ENCODE data around the gene SMYD3. TPM values are rescaled to one million over a fixed set of nuclear protein-coding genes. Genes with fewer than 3 reads are reported as not detected.

The SMYD3 gene
- total RNA-seq, 1 donor from 2014 or later = 0.32 TPM

DNA sequence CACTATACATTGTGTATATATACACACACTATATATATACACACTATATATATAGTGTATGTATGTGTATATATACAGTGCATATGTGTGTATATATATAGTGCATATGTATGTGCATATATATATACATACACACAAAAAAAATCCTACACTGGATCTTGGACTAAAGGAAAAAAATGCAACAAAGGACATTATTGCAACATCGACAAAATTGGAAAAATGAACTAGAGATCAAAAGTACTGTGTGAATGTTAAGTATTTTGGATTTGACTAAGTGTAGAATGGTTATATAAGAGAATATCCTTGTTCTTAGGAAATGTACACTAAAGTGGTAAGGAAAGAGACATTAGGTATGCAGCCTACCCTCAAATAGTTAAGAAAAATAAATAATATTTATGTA is 36.5 kb downstream of the SMYD3 start:
- Histone ChIP-seq H3K4me3 (no peak overlapping the region), H3K27ac (no peak overlapping the region), H3K4me1 (no peaks in the 10 kb centered on the region), H3K36me3 (no peaks in the 10 kb centered on the region), H3K9me3 (no peaks in the 10 kb centered on the region), H3K27me3 (no peaks in the 10 kb centered on the region)
- no peak for DNase-seq (ENCODE audit: low spot score in 2 of 2)
- TF ChIP-seq, protein P1, sequence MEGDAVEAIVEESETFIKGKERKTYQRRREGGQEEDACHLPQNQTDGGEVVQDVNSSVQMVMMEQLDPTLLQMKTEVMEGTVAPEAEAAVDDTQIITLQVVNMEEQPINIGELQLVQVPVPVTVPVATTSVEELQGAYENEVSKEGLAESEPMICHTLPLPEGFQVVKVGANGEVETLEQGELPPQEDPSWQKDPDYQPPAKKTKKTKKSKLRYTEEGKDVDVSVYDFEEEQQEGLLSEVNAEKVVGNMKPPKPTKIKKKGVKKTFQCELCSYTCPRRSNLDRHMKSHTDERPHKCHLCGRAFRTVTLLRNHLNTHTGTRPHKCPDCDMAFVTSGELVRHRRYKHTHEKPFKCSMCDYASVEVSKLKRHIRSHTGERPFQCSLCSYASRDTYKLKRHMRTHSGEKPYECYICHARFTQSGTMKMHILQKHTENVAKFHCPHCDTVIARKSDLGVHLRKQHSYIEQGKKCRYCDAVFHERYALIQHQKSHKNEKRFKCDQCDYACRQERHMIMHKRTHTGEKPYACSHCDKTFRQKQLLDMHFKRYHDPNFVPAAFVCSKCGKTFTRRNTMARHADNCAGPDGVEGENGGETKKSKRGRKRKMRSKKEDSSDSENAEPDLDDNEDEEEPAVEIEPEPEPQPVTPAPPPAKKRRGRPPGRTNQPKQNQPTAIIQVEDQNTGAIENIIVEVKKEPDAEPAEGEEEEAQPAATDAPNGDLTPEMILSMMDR (IDR thresholded peaks at IDR 0.05) = no peak
- intact Hi-C loops (cut with DNase I) = no loop called here

DNA sequence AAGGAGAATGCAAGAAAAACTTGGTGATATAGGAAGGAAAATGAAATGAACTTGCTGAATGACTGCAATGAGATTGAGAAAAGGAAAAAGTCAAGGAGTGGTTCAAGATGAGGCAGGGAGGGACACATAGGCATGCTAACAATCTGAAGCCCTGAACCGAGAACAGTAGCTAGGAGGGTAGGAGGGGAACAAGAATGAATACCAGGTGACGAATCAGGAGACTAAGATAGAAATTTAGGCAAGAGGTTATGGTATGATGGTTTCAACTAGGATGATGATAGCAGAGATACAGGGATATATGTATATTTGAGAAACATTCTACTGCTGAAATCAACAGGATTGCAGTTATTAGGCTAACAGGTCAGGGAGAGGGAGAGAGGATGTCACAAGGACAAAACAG is 44.1 kb downstream of the SMYD3 start:
- Histone ChIP-seq H3K36me3 (no peaks in the 10 kb centered on the region), H3K27me3 (no peaks in the 10 kb centered on the region), H3K4me1 (no peaks in the 10 kb centered on the region), H3K27ac (no peak overlapping the region), H3K9me3 (no peaks in the 10 kb centered on the region), H3K4me3 (no peak overlapping the region)
- intact Hi-C loops (cut with DNase I) = no loop called here
- no peak for DNase-seq (ENCODE audit: low spot score in 2 of 2)
- TF ChIP-seq, protein P1 (IDR thresholded peaks at IDR 0.05) = no peak

DNA sequence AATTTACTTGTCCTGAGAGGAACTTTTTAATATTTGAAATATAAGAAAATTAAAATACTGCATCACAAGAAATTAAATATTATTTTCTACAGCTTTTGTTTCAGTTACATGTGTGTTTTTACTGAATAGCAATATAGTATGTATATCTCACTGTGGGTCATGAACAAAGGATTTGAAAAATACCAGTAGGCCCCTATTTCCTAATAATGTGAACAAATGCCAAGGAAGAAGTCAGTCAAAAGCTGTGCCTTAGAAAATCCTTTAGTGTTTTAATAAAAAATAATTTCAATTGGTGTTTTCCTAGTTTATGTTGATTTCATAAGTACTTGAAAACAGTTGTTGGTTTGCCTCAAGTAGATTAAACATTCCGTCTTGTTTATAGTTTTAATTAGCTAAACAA is 46.7 kb downstream of the SMYD3 start:
- Histone ChIP-seq H3K36me3 (no peaks in the 10 kb centered on the region), H3K27me3 (no peaks in the 10 kb centered on the region), H3K9me3 (no peaks in the 10 kb centered on the region), H3K27ac (no peak overlapping the region), H3K4me3 (no peak overlapping the region), H3K4me1 (no peaks in the 10 kb centered on the region)
- no peak for DNase-seq (ENCODE audit: low spot score in 2 of 2)
- intact Hi-C loops (cut with DNase I) = no loop called here
- TF ChIP-seq, protein P1 (IDR thresholded peaks at IDR 0.05) = no peak

DNA sequence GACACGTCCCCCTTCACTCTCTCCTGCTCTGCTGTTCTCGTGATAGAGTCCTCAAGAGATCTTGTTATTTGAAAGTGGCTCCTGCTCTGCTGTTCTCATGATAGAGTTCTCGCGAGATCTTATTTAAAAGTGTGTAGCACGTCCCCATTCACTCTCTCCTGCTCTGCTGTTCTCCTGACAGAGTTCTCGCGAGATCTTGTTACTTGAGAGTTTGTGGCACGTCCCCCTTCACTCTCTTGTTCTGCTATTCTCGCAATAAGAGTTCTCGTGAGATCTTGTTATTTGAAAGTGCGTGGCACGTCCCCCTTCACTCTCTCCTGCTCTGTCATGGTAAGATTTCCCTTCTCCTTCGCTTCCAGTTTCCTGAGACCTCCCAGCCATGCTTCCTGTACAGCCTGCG is 47.9 kb downstream of the SMYD3 start:
- Histone ChIP-seq H3K27me3 (no peaks in the 10 kb centered on the region), H3K27ac (no peak overlapping the region), H3K4me3 (no peak overlapping the region), H3K4me1 (no peaks in the 10 kb centered on the region), H3K9me3 (no peaks in the 10 kb centered on the region), H3K36me3 (no peaks in the 10 kb centered on the region)
- DNase-seq (ENCODE audit: low spot score in 2 of 2) = no peak
- TF ChIP-seq, protein P1 (IDR thresholded peaks at IDR 0.05) = no peak
- intact Hi-C loops (cut with DNase I) = no loop called here

DNA sequence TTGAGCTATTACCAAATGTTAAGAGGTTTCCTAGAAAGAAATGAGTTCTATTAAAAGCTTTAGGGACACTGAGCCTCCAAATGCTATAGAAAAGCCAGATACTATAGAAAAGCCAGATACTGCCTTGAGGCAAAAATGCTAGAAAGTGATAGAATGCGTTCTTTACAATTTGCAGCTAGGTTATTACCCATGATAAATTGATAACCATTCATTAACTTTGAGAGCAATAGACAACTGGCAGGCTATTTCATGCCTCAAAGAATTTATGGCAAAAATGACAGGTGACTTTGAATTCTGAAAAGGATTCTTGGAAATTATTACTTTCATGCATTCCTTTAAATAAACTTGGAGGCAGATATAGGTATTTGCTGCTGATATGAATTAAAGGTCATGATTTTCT is 51.6 kb downstream of the SMYD3 start:
- Histone ChIP-seq H3K27me3 (no peaks in the 10 kb centered on the region), H3K4me3 (no peak overlapping the region), H3K36me3 (no peaks in the 10 kb centered on the region), H3K9me3 (no peaks in the 10 kb centered on the region), H3K4me1 (no peaks in the 10 kb centered on the region), H3K27ac (no peak overlapping the region)
- TF ChIP-seq, protein P1 (IDR thresholded peaks at IDR 0.05) = no peak
- intact Hi-C loops (cut with DNase I) = no loop called here
- no peak for DNase-seq (ENCODE audit: low spot score in 2 of 2)

DNA sequence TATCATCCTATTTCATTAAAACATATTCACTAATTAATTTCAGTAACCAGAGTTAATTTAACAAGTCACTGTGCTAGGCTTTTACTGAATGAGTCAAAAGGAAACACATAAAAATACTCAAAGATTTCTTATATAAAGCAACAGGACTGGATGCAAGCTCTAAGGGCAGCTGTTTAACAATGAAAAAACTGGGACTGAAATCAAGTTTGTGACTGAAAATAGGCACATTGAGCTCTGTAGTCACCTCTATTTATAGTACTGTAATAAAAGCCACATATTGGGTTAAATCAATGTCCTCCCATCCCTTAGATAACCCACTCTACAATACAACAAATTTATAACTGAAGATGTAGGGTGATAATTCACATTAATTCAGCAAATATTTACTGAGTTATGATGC is 52.4 kb downstream of the SMYD3 start:
- no peaks in the 10 kb centered on the region for H3K4me1 ChIP-seq
- no peak for DNase-seq (ENCODE audit: low spot score in 2 of 2)
- no peaks in the 10 kb centered on the region for H3K36me3 ChIP-seq
- no peak overlapping the region for H3K4me3 ChIP-seq
- intact Hi-C loops (cut with DNase I) = no loop called here
- no peaks in the 10 kb centered on the region for H3K27me3 ChIP-seq
- H3K27ac ChIP-seq = no peak overlapping the region
- no peaks in the 10 kb centered on the region for H3K9me3 ChIP-seq
- TF ChIP-seq, protein P1 (IDR thresholded peaks at IDR 0.05) = no peak
